ENCODE data around the gene ING2. TPM values are rescaled to one million over a fixed set of nuclear protein-coding genes. Genes with fewer than 3 reads are reported as not detected.

The ING2 gene
- total RNA-seq, 4 donors from 2014 or later, result 15.4 to 16.9 TPM; not detected in 2

- no peak overlapping the region for H3K27ac ChIP-seq
- H3K27me3 ChIP-seq, result peaks cover 14% of the 10 kb centered on the region
- intact Hi-C loops (cut with DNase I; ENCODE audit: low total_unique reads) (no loop called here), in situ Hi-C loops (cut with MboI; ENCODE audit: low pct_ligation_motif_present in 1 of 4, low pct_unique_long_range_greater_than_20kb in 1 of 4, low sequenced_read_pairs in 3 of 4) (no loop called here)
- DNase-seq, result no peak
- no peaks in the 10 kb centered on the region for H3K4me1 ChIP-seq
- no peak overlapping the region for H3K4me3 ChIP-seq
- no peaks in the 10 kb centered on the region for H3K36me3 ChIP-seq
- WGBS, 2 donors (ENCODE audit: low coverage in 1 of 2), result 68 to 69% methylated on average over 6 to 23 of the region's 23 CpGs
- TF ChIP-seq POLR2AphosphoS5 (IDR thresholded peaks at IDR 0.05) (no peak), POLR2A (IDR thresholded peaks at IDR 0.05) (no peak), EP300 (IDR thresholded peaks at IDR 0.05; ENCODE audit: low read depth) (no peak)
- TF ChIP-seq, protein P1, sequence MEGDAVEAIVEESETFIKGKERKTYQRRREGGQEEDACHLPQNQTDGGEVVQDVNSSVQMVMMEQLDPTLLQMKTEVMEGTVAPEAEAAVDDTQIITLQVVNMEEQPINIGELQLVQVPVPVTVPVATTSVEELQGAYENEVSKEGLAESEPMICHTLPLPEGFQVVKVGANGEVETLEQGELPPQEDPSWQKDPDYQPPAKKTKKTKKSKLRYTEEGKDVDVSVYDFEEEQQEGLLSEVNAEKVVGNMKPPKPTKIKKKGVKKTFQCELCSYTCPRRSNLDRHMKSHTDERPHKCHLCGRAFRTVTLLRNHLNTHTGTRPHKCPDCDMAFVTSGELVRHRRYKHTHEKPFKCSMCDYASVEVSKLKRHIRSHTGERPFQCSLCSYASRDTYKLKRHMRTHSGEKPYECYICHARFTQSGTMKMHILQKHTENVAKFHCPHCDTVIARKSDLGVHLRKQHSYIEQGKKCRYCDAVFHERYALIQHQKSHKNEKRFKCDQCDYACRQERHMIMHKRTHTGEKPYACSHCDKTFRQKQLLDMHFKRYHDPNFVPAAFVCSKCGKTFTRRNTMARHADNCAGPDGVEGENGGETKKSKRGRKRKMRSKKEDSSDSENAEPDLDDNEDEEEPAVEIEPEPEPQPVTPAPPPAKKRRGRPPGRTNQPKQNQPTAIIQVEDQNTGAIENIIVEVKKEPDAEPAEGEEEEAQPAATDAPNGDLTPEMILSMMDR (IDR thresholded peaks at IDR 0.05), result no peak
- no peaks in the 10 kb centered on the region for H3K9me3 ChIP-seq
Observed at GRCh38 chr4:183533698-183534097, 28.8 kb downstream of the ING2 start.

- Histone ChIP-seq H3K27me3 (peaks cover 17% of the 10 kb centered on the region), H3K27ac (no peak overlapping the region)
Observed at GRCh38 chr4:183540410-183541009, 35.7 kb downstream of the ING2 start.

DNA sequence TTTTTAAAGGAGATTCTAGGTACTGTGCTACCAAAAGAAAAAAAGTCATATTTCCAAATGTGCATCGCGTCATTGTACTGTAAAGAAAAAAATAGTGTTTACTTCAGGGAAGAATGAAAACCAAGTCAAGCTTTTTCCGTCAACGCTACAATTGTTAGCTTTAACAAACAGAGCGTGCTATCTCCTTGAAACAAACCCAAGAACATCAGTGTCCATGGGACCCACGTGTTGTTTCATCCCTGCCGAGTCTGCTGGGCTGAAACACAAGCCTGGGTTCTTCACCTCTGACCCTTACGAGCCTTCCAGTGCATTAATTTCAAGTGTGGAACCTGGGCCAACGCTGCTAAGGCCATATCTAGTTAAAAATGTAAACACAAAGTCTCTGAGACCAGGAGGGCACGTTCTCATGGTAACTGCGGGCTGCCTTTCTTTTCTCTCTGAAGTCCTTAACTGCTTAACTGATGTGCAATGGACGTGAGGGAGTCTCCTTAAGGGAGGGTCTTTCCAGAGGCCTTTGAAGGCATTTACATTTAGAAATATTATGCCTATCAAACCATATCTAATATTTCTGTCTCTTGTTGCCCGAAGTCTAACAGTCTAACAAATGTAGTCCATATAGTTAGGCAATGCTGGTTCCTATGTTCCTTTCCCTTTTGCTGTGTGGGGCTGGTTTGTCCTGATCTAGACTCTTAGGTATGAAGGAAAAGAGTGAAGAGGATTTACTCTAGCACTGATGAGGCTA is 36.3 kb downstream of the ING2 start:
- in situ Hi-C loops (cut with MboI; ENCODE audit: low pct_ligation_motif_present in 1 of 4, low pct_unique_long_range_greater_than_20kb in 1 of 4, low sequenced_read_pairs in 3 of 4), result no loop called here
- no peaks in the 10 kb centered on the region for H3K36me3 ChIP-seq
- H3K9me3 ChIP-seq, result no peaks in the 10 kb centered on the region
- peaks cover 13% of the 10 kb centered on the region for H3K27me3 ChIP-seq
- 45 to 60% methylated on average over 8 to 13 of the region's 13 CpGs for WGBS, 2 donors (ENCODE audit: low coverage in 1 of 2)
- TF ChIP-seq POLR2A (IDR thresholded peaks at IDR 0.05), result no peak
- H3K27ac ChIP-seq, result no peak overlapping the region
- intact Hi-C loops (cut with DNase I; ENCODE audit: low total_unique reads), result no loop called here
- DNase-seq, result no peak
- H3K4me3 ChIP-seq, result no peak overlapping the region
- no peaks in the 10 kb centered on the region for H3K4me1 ChIP-seq

More at GRCh38 chr4:183540410-183541009, 35.7 kb downstream of the ING2 start:
- Histone ChIP-seq H3K36me3 (no peaks in the 10 kb centered on the region), H3K9me3 (no peaks in the 10 kb centered on the region), H3K4me3 (no peak overlapping the region), H3K4me1 (no peaks in the 10 kb centered on the region)
- WGBS, 2 donors (ENCODE audit: low coverage in 1 of 2), result 80 to 91% methylated on average over 5 to 13 of the region's 13 CpGs
- no peak for TF ChIP-seq POLR2A (IDR thresholded peaks at IDR 0.05)
- TF ChIP-seq, protein P1 (IDR thresholded peaks at IDR 0.05), result no peak
- no peak for TF ChIP-seq POLR2AphosphoS5 (IDR thresholded peaks at IDR 0.05)
- no peak for TF ChIP-seq EP300 (IDR thresholded peaks at IDR 0.05; ENCODE audit: low read depth)
- in situ Hi-C loops (cut with MboI; ENCODE audit: low pct_ligation_motif_present in 1 of 4, low pct_unique_long_range_greater_than_20kb in 1 of 4, low sequenced_read_pairs in 3 of 4) (no loop called here), intact Hi-C loops (cut with DNase I; ENCODE audit: low total_unique reads) (no loop called here)
- no peak for DNase-seq

- no peak overlapping the region for H3K27ac ChIP-seq
- TF ChIP-seq POLR2AphosphoS5 (IDR thresholded peaks at IDR 0.05), result no peak
- TF ChIP-seq POLR2A (IDR thresholded peaks at IDR 0.05), result no peak
- no peak for TF ChIP-seq EP300 (IDR thresholded peaks at IDR 0.05; ENCODE audit: low read depth)
- TF ChIP-seq, protein P1 (IDR thresholded peaks at IDR 0.05), result no peak
- in situ Hi-C loops (cut with MboI; ENCODE audit: low pct_ligation_motif_present in 1 of 4, low pct_unique_long_range_greater_than_20kb in 1 of 4, low sequenced_read_pairs in 3 of 4) (no loop called here), intact Hi-C loops (cut with DNase I; ENCODE audit: low total_unique reads) (no loop called here)
- H3K27me3 ChIP-seq, result peaks cover 13% of the 10 kb centered on the region
- WGBS, 2 donors (ENCODE audit: low coverage in 1 of 2), result 65% methylated on average over 3 of the region's 3 CpGs; no CpG with 5 or more reads in 1 of the 2 donors
- no peaks in the 10 kb centered on the region for H3K36me3 ChIP-seq
- H3K9me3 ChIP-seq, result no peaks in the 10 kb centered on the region
- no peak overlapping the region for H3K4me3 ChIP-seq
- H3K4me1 ChIP-seq, result no peaks in the 10 kb centered on the region
- DNase-seq, result no peak
Observed at GRCh38 chr4:183541752-183542040, 36.8 kb downstream of the ING2 start.

Data from transverse colon (tissue), 4 donors.